MM.1S (cell line): Measurements from ENCODE around the gene TMTC2.

Source experiments
- DNase-seq: peaks from one replicate; pipeline ENCODE4 v3.0.0-alpha.2; 2015
- H2AFZ ChIP-seq: fragments of 300-600 bp; sonication (generic); 2 replicates; pipeline ENCODE4 v1.6.0; 2016; ENCODE audit warnings: antibody characterized with exemption, low read length
- H3F3A ChIP-seq: fragments of 300-600 bp; sonication (generic); 2 replicates; pipeline ENCODE4 v1.6.1; 2016; ENCODE audit warnings: mild to moderate bottlenecking, antibody characterized with exemption, low read length, moderate library complexity, mixed read lengths; ENCODE audit not compliant: insufficient read depth
- H3K27ac ChIP-seq: fragments of 300-600 bp; sonication (generic); 2 replicates; pipeline ENCODE4 v1.5.1; 2016; ENCODE audit warnings: mild to moderate bottlenecking, low read length
- H3K27me3 ChIP-seq: fragments of 300-600 bp; sonication (generic); replicated peaks from 2 replicates; pipeline ENCODE4 v1.6.0; 2016; ENCODE audit warnings: low read length; ENCODE audit not compliant: insufficient read depth
- H3K36me3 ChIP-seq: fragments of 300-600 bp; sonication (generic); replicated peaks from 2 replicates; pipeline ENCODE4 v1.6.1; 2016; ENCODE audit warnings: mild to moderate bottlenecking, low read length, mixed read lengths; ENCODE audit not compliant: insufficient read depth
- H3K4me1 ChIP-seq: fragments of 300-600 bp; sonication (generic); 2 replicates; pipeline ENCODE4 v1.6.1; 2016; ENCODE audit warnings: low read length, mixed read lengths
- H3K4me2 ChIP-seq: fragments of 300-600 bp; sonication (generic); 2 replicates; pipeline ENCODE4 v1.6.0; 2016; ENCODE audit warnings: low read depth, low read length
- H3K4me3 ChIP-seq: fragments of 300-600 bp; sonication (generic); 2 replicates; pipeline ENCODE4 v1.5.1; 2016; ENCODE audit warnings: low read length, mixed read lengths
- H3K79me2 ChIP-seq: fragments of 300-600 bp; sonication (generic); 2 replicates; pipeline ENCODE4 v1.6.1; 2016; ENCODE audit warnings: mixed run types, low read length, mixed read lengths
- H3K9ac ChIP-seq: fragments of 300-600 bp; sonication (generic); 2 replicates; pipeline ENCODE4 v1.6.1; 2016; ENCODE audit warnings: low read length, mixed read lengths
- H3K9me2 ChIP-seq: fragments of 300-600 bp; sonication (generic); replicated peaks from 2 replicates; pipeline ENCODE4 v1.6.1; 2016; ENCODE audit warnings: mild to moderate bottlenecking, low read length, mixed read lengths; ENCODE audit not compliant: insufficient read depth
- H3K9me3 ChIP-seq: fragments of 300-600 bp; sonication (generic); replicated peaks from 2 replicates; pipeline ENCODE4 v1.6.1; 2016; ENCODE audit warnings: mild to moderate bottlenecking, low read length, mixed read lengths; ENCODE audit not compliant: insufficient read depth
- H4K20me1 ChIP-seq: fragments of 300-600 bp; sonication (generic); 2 replicates; pipeline ENCODE4 v1.6.1; 2016; ENCODE audit warnings: mild to moderate bottlenecking, low read length, moderate library complexity, mixed read lengths; ENCODE audit not compliant: insufficient read depth
- CTCF ChIP-seq: fragments of 300-600 bp; sonication (generic); IDR thresholded peaks from 2 replicates; pipeline ENCODE4 v1.5.1; 2016; ENCODE audit warnings: antibody characterized with exemption, low read length, mixed read lengths
- EZH2 ChIP-seq: fragments of 300-600 bp; sonication (generic); optimal IDR thresholded peaks from 2 replicates; pipeline ENCODE3; 2017; ENCODE audit warnings: low read depth, mild to moderate bottlenecking, antibody characterized with exemption, low read length, mixed read lengths
- EZH2phosphoT487 ChIP-seq: fragments of 300-600 bp; sonication (generic); IDR thresholded peaks from 2 replicates; pipeline ENCODE4 v1.6.1; 2018; ENCODE audit warnings: antibody characterized with exemption, low read length

TMTC2 gene

DNA sequence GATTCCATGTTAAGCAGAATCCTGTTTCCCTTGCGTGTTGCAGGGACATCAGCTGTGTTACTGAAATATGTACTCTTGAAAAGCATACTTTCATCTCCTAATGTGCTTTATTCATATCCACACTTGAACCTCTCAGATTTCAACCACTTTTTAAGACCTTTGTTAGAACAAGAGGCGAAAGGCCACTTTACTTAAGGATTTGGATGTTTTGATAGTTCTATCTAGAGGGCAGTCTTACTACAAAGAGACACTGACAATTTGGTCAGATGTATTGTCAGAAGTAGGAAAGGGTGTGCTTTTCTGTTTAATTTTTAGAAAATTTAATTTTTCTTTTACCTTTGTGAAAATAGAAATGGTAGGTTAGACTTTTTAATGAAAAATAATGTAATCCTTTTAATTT, 267.9 kb downstream of the TMTC2 start:
- no peaks in the 10 kb centered on the region for H3K79me2 ChIP-seq
- H3K9ac ChIP-seq = no peak overlapping the region
- H4K20me1 ChIP-seq = no peaks in the 10 kb centered on the region
- no peak overlapping the region for H2AFZ ChIP-seq
- H3K9me2 ChIP-seq = no peaks in the 10 kb centered on the region
- no peaks in the 10 kb centered on the region for H3K36me3 ChIP-seq
- H3K27ac ChIP-seq = no peak overlapping the region
- no peak overlapping the region for H3K4me2 ChIP-seq
- DNase-seq = no peak
- H3F3A ChIP-seq = no peaks in the 10 kb centered on the region
- H3K27me3 ChIP-seq = no peaks in the 10 kb centered on the region
- no peak overlapping the region for H3K4me3 ChIP-seq
- no peaks in the 10 kb centered on the region for H3K4me1 ChIP-seq
- no peak for TF ChIP-seq EZH2phosphoT487
- no peak for TF ChIP-seq CTCF
- TF ChIP-seq EZH2 = no peak
- no peaks in the 10 kb centered on the region for H3K9me3 ChIP-seq

DNA sequence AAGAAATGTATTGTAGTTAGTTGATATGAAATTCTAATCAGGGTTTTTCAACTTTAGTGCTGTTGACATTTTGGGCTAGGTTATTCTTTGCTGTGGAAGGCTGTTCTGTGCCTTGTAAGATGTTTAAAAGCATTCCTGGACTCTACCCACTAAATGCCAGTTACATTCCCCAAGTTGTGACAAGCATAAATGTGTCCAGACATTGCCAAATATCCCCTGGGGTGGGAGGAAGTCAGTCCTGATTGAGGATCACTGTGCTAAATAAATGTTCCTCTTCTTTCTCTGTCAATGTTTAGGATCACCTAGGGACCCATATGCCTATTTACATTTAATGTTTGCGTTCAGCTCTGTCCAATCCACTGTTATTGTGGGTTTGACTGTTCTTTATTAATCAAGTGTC, 268.3 kb downstream of the TMTC2 start:
- Histone ChIP-seq H3K36me3 (no peaks in the 10 kb centered on the region), H3K27ac (no peak overlapping the region), H3K9me3 (no peaks in the 10 kb centered on the region), H3K27me3 (no peaks in the 10 kb centered on the region), H3K4me1 (no peaks in the 10 kb centered on the region), H3F3A (no peaks in the 10 kb centered on the region), H3K4me2 (no peak overlapping the region), H4K20me1 (no peaks in the 10 kb centered on the region), H3K4me3 (no peak overlapping the region), H3K79me2 (no peaks in the 10 kb centered on the region), H3K9me2 (no peaks in the 10 kb centered on the region), H2AFZ (no peak overlapping the region), H3K9ac (no peak overlapping the region)
- TF ChIP-seq CTCF (no peak), EZH2 (no peak), EZH2phosphoT487 (no peak)
- no peak for DNase-seq

- Histone ChIP-seq H3K9me2 (no peaks in the 10 kb centered on the region), H3K4me2 (no peak overlapping the region)
- no peak for TF ChIP-seq EZH2phosphoT487
- no peak for TF ChIP-seq CTCF
- no peak for TF ChIP-seq EZH2
Observed at GRCh38 chr12:82958966-82959365, 272.3 kb downstream of the TMTC2 start.

More at GRCh38 chr12:82958966-82959365, 272.3 kb downstream of the TMTC2 start:
- Histone ChIP-seq H3K9me3 (no peaks in the 10 kb centered on the region), H3K27me3 (no peaks in the 10 kb centered on the region), H3K4me3 (no peak overlapping the region), H3K27ac (no peak overlapping the region), H2AFZ (no peak overlapping the region), H4K20me1 (no peaks in the 10 kb centered on the region), H3F3A (no peaks in the 10 kb centered on the region), H3K79me2 (no peaks in the 10 kb centered on the region), H3K36me3 (no peaks in the 10 kb centered on the region), H3K4me1 (no peaks in the 10 kb centered on the region), H3K9ac (no peak overlapping the region)
- DNase-seq = no peak
